OCI-LY3 (cell line): ENCODE results near the gene ITSN2.

Experiments
- EZH2phosphoT487 ChIP-seq: fragments of 200-600 bp; shearing (Covaris generic); IDR thresholded peaks from 2 replicates; pipeline ENCODE4 v1.6.1; 2018; ENCODE audit warnings: antibody characterized with exemption, mixed run types, low read depth
- TF ChIP-seq, protein P1 (sequence below): fragments of 200-600, 300-600 bp; sonication (generic); IDR thresholded peaks from 2 replicates; pipeline ENCODE4 v1.5.1; 2014; ENCODE audit warnings: antibody characterized with exemption, low read length, low read depth

DNA sequence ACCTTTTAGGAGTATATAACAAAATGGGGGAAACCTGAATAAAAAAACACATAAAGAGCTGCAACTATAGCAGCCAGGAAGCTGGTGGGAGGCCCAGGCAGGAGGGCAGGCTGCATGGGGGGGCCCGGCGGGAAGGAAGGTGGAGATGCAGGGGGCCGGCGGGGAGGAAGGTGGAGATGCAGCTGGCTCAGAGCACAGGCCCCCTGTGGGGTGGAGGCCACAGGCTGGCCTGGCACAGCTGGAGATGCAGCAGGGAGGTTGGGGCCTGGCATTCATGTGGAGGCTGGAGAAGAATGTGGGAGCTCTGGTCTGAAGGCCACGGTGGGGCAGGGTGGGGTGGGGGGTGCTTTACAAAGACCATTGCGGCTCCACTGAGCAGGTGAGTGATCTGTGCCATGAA is 154.1 kb downstream of the ITSN2 start:
- TF ChIP-seq, protein P1, sequence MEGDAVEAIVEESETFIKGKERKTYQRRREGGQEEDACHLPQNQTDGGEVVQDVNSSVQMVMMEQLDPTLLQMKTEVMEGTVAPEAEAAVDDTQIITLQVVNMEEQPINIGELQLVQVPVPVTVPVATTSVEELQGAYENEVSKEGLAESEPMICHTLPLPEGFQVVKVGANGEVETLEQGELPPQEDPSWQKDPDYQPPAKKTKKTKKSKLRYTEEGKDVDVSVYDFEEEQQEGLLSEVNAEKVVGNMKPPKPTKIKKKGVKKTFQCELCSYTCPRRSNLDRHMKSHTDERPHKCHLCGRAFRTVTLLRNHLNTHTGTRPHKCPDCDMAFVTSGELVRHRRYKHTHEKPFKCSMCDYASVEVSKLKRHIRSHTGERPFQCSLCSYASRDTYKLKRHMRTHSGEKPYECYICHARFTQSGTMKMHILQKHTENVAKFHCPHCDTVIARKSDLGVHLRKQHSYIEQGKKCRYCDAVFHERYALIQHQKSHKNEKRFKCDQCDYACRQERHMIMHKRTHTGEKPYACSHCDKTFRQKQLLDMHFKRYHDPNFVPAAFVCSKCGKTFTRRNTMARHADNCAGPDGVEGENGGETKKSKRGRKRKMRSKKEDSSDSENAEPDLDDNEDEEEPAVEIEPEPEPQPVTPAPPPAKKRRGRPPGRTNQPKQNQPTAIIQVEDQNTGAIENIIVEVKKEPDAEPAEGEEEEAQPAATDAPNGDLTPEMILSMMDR = no peak
- TF ChIP-seq EZH2phosphoT487 = no peak
